ENCODE results near the gene HIF1A. TPM values are rescaled to one million over a fixed set of nuclear protein-coding genes. Genes with fewer than 3 reads are reported as not detected.

The HIF1A gene
- total RNA-seq, 1 donor from 2014 or later: 179 TPM

GRCh38 chr14:61678975-61679374 lies 16.3 kb upstream of the HIF1A start:
- ATAC-seq (ENCODE audit: low read depth) (no peak), DNase-seq (no peak)
- intact Hi-C loops (cut with micrococcal nuclease): loop anchor here (2.0 kb wide), 1 partner anchor 16 kb away; the partner anchor contains the start of gene HIF1A
- H3K4me3 Mint-ChIP-seq: no peak overlapping the region
- H3K27ac Mint-ChIP-seq: no peak overlapping the region
- no peaks in the 10 kb centered on the region for H3K27me3 Mint-ChIP-seq
- peaks cover 5% of the 10 kb centered on the region for H3K4me1 Mint-ChIP-seq
- ChIA-PET POLR2A (interaction anchor here (0.5 to 2.2 kb wide), 4 partner anchors 16 to 154 kb away, joined by 3 to 6 read pairs (median 4); partner anchors contain the start of gene HIF1A), CTCF (no interaction called here)
- H3K36me3 Mint-ChIP-seq (ENCODE audit: low read depth): no peaks in the 10 kb centered on the region
- TF ChIP-seq CTCF (IDR thresholded peaks at IDR 0.05): no peak
- no peaks in the 10 kb centered on the region for H3K9me3 Mint-ChIP-seq

DNA sequence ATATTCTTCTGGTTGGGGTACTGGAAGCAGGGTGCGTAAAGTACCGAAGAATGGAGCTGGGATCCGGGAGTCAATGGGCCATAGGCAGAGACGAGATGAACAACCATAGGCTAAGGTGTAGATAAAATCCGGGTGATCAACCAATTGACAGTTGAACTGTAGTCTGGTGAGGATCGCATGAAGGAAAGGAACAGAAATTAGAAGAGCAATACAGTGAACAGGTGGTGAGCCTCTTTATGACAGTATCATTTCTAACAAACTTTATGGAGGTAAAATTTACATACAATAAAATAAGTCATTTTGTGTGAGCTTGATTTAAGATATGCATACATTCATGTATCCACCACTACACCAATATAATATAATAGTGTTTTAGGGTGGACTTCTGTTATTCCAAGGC lies 13.9 kb upstream of the HIF1A start:
- H3K4me1 Mint-ChIP-seq: no peaks in the 10 kb centered on the region
- no peak for ATAC-seq (ENCODE audit: low read depth)
- no peaks in the 10 kb centered on the region for H3K27me3 Mint-ChIP-seq
- intact Hi-C loops (cut with micrococcal nuclease): no loop called here
- ChIA-PET CTCF (no interaction called here), POLR2A (interaction anchor here (2.9 kb wide), 1 partner anchor 14 kb away, joined by 15 read pairs; the partner anchor contains the start of gene HIF1A)
- no peak for DNase-seq
- no peaks in the 10 kb centered on the region for H3K9me3 Mint-ChIP-seq
- no peak overlapping the region for H3K27ac Mint-ChIP-seq
- no peak overlapping the region for H3K4me3 Mint-ChIP-seq
- no peak for TF ChIP-seq CTCF (IDR thresholded peaks at IDR 0.05)
- H3K36me3 Mint-ChIP-seq (ENCODE audit: low read depth): no peaks in the 10 kb centered on the region

GRCh38 chr14:61683108-61683507 lies 12.2 kb upstream of the HIF1A start:
- TF ChIP-seq CTCF (IDR thresholded peaks at IDR 0.05): no peak
- no peaks in the 10 kb centered on the region for H3K9me3 Mint-ChIP-seq
- ChIA-PET CTCF (no interaction called here), POLR2A (interaction anchor here (2.9 kb wide), 1 partner anchor 12 kb away, joined by 15 read pairs; the partner anchor contains the start of gene HIF1A)
- H3K4me1 Mint-ChIP-seq: no peaks in the 10 kb centered on the region
- ATAC-seq (ENCODE audit: low read depth): no peak
- no peak overlapping the region for H3K27ac Mint-ChIP-seq
- no peaks in the 10 kb centered on the region for H3K36me3 Mint-ChIP-seq (ENCODE audit: low read depth)
- intact Hi-C loops (cut with micrococcal nuclease): no loop called here
- H3K4me3 Mint-ChIP-seq: no peak overlapping the region
- no peaks in the 10 kb centered on the region for H3K27me3 Mint-ChIP-seq
- DNase-seq: no peak

- intact Hi-C loops (cut with micrococcal nuclease): no loop called here
- ATAC-seq (ENCODE audit: low read depth) (no peak), DNase-seq (no peak)
- no peak overlapping the region for H3K27ac Mint-ChIP-seq
- peaks cover 7% of the 10 kb centered on the region for H3K9me3 Mint-ChIP-seq
- no peak for TF ChIP-seq CTCF (IDR thresholded peaks at IDR 0.05)
- CTCF ChIA-PET: no interaction called here
- H3K36me3 Mint-ChIP-seq (ENCODE audit: low read depth): no peaks in the 10 kb centered on the region
- POLR2A ChIA-PET: no interaction called here
- no peak overlapping the region for H3K4me3 Mint-ChIP-seq
- peaks cover 9% of the 10 kb centered on the region for H3K4me1 Mint-ChIP-seq
- no peaks in the 10 kb centered on the region for H3K27me3 Mint-ChIP-seq
Observed at GRCh38 chr14:61690039-61690438, 5.3 kb upstream of the HIF1A start.

DNA sequence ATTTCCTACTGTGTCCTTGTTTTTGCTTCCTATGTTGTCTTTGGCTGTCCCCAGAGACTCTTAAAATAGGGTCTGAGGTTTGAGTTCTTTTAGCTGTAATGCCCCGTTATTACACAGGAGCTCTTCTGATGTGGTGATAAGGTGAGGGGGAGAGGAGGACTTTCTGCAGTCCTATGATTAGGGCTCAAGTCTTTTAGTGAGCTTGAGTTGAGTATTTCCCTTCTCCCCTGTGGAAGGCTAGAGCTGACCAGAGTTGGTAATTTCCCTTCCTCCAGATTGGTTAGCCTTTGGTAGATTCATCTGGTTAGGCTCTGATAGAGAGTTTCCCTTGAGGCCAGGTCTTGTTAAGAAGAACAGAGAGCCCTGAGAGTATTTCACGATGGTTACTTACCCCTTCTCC lies 4.3 kb upstream of the HIF1A start:
- no peak for TF ChIP-seq CTCF (IDR thresholded peaks at IDR 0.05)
- ChIA-PET POLR2A (interaction anchor here (0.6 kb wide), 1 partner anchor 27 kb away, joined by 4 read pairs; no protein-coding TSS in a partner anchor), CTCF (interaction anchor here (1.3 kb wide), 1 partner anchor 40 kb away, joined by 4 read pairs; no protein-coding TSS in a partner anchor)
- ATAC-seq (ENCODE audit: low read depth) (no peak), DNase-seq (no peak)
- Mint-ChIP-seq H3K4me1 (peaks cover 9% of the 10 kb centered on the region), H3K9me3 (peaks cover 7% of the 10 kb centered on the region), H3K36me3 (ENCODE audit: low read depth) (peaks cover 4% of the 10 kb centered on the region), H3K27ac (no peak overlapping the region), H3K27me3 (no peaks in the 10 kb centered on the region), H3K4me3 (no peak overlapping the region)
- intact Hi-C loops (cut with micrococcal nuclease): loop anchor here (1.0 kb wide), 1 partner anchor 46 kb away; no protein-coding TSS in a partner anchor
